Activated naive CD8-positive, alpha-beta T cell (primary cell): ENCODE measurements around the gene PISD.

Source experiments
- H3K27ac Mint-ChIP-seq: one replicate; pipeline ENCODE4 v1.8.0; 2021; ENCODE audit warnings: mixed read lengths
- H3K27me3 Mint-ChIP-seq: one replicate; pipeline ENCODE4 v1.8.0; 2021; ENCODE audit warnings: mixed read lengths
- H3K36me3 Mint-ChIP-seq: one replicate; pipeline ENCODE4 v1.8.0; 2021; ENCODE audit warnings: mixed read lengths
- H3K4me1 Mint-ChIP-seq: one replicate; pipeline ENCODE4 v1.8.0; 2021; ENCODE audit warnings: low read depth, mixed read lengths
- H3K4me3 Mint-ChIP-seq: one replicate; pipeline ENCODE4 v1.8.0; 2021; ENCODE audit warnings: mild to moderate bottlenecking, mixed read lengths
- H3K9me3 Mint-ChIP-seq: one replicate; pipeline ENCODE4 v1.8.0; 2021; ENCODE audit warnings: low read depth, mixed read lengths

Gene PISD

GRCh38 chr22:31623592-31624304 is 38.3 kb downstream of the PISD start:
- Mint-ChIP-seq H3K27me3 (no peaks in the 10 kb centered on the region), H3K9me3 (no peaks in the 10 kb centered on the region), H3K27ac (no peak overlapping the region), H3K4me3 (no peak overlapping the region), H3K36me3 (no peaks in the 10 kb centered on the region), H3K4me1 (peaks cover 36% of the 10 kb centered on the region)

- Mint-ChIP-seq H3K27me3 (no peaks in the 10 kb centered on the region), H3K27ac (no peak overlapping the region), H3K4me1 (peaks cover 29% of the 10 kb centered on the region), H3K9me3 (no peaks in the 10 kb centered on the region), H3K36me3 (no peaks in the 10 kb centered on the region), H3K4me3 (no peak overlapping the region)
Observed at GRCh38 chr22:31622980-31623379, 39.0 kb downstream of the PISD start.

DNA sequence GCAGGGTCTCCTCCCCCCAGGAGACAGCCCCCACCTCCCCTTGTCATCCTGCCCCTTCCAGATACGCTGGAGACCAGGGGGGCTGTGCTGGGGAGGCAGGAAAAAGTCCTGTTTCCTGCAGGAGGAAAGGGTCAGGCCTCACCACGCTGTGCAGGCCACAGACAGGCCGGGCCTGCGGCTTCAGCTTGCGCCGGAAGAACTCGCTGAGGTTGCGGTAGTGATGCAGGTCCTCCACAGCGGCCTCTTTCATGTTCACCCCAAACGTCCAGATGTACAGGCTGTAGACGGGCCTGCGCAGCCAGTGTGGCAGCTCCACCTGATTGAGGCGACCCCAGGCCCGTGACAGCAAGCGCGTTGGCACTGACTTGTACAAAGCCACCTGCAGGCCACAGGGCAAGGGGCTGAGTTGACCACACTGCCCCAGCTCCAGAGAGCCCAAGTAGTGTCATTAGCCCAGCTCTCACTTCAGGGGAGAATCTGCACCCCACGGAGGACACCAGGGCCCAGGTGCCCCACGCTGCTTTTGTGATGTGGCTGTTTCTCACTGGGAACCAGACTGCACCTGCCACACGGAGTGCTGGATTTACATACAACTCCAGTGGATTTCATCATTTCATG is 40.4 kb downstream of the PISD start:
- Mint-ChIP-seq H3K4me1 (peaks cover 18% of the 10 kb centered on the region), H3K27ac (peak overlapping the region; percentile 70), H3K27me3 (no peaks in the 10 kb centered on the region), H3K36me3 (no peaks in the 10 kb centered on the region), H3K9me3 (no peaks in the 10 kb centered on the region), H3K4me3 (no peak overlapping the region)

DNA sequence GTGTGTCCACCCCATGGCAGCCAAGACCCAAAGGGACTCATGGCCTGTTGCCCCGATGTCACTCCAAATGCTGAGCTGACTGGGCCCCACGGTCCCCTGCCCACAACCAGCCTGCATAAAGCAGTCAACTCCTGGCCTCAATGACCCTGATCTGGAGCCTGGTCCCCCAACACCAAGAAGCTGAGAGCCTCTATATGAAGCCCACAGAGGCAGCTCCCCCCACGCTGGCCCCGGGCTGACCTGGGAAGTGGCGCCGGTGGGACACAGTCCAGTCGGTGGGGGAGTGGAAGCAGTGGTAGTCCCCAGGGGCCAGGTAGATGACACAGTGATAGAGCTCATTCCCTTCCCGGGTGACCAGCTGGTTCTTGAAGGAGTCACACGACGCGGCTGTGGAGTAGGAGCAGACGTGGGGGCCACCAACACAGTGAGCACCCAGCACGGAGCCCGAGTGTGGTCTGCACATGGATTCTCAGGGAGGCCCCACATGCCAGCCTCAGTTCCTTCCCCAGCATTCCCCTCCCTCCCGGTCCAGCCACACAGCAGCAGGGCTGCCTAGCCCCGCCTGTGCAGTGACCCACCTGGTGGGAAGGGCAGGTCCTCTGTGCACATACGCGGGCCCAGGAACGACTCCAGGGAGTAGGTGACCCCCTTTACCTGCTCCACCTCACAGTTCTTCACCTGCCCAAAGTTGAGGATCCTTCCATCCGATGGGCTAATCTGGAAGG is 41.1 kb downstream of the PISD start:
- no peaks in the 10 kb centered on the region for H3K36me3 Mint-ChIP-seq
- no peaks in the 10 kb centered on the region for H3K27me3 Mint-ChIP-seq
- H3K9me3 Mint-ChIP-seq = no peaks in the 10 kb centered on the region
- H3K27ac Mint-ChIP-seq = peak overlapping the region; percentile 6
- H3K4me3 Mint-ChIP-seq = no peak overlapping the region
- H3K4me1 Mint-ChIP-seq = peaks cover 18% of the 10 kb centered on the region

DNA sequence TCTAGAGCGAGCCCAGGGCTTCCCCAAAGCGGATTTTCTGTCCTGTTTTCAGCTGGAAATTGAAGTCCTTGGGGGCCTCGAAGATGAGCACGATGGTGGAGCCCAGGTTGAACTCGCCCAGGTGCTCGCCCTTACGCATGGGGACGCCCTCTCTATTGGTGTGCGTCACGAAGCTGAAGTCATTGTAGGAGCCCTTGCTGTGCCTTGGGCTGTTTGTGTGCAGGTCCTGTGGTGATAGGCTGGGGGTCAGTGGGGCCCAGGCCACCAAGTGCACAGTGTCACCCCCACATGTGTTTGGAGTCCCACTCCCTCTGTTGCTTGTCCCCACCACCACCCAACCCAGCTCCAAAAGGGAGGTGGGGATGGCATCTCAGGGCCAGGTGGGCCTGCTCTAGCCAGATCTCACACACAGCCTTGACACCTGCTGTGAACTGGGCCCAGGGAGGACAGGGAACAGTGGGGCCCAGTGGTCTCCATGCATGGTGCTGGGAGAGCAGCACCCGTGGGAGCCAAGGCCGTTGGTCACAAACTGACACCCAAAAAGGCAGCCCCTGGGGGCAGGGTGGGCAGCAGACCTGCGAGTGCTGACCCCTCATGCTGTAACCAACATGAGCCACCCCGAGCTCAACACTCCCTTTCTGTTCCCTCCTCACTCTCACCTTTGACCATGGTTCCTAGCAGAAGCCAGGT is 42.3 kb downstream of the PISD start:
- Mint-ChIP-seq H3K4me1 (peaks cover 23% of the 10 kb centered on the region), H3K27me3 (no peaks in the 10 kb centered on the region), H3K9me3 (no peaks in the 10 kb centered on the region), H3K27ac (no peak overlapping the region), H3K36me3 (no peaks in the 10 kb centered on the region), H3K4me3 (no peak overlapping the region)

DNA sequence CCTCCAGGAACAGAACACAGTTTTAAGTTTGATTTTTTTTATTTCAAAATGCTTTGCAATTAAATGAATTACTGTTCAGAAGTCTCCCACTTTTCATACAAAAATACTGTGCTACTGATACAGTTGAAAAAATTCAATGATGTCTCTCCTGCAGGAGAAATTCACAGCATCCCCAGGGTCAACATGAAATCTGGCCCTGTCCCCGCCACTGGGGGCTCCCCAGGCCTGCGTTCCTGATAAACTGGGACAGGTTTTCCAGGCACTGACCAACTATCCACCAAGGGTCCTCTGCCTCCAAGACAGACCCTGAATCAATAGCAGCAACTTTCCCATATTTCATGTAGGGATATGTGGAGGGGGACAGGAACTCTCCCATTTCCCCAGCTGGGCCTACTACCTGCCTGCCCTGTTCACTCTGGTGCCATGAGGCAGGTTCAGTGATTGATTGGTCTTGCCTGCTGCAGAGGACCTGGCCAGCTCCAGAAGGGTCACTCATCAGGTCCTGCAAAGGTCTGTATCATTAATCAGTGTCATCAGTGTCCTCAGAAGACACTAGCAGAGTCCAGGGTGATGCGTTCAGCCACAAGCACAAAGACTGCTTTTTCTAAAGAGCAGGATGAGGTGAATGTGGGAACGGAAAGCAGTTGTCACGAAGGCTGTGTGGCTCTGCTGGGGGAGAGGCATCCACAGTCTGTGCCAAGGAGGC is 43.4 kb downstream of the PISD start:
- no peaks in the 10 kb centered on the region for H3K36me3 Mint-ChIP-seq

GRCh38 chr22:31618057-31618456 is 44.0 kb downstream of the PISD start:
- Mint-ChIP-seq H3K4me1 (peaks cover 21% of the 10 kb centered on the region), H3K9me3 (no peaks in the 10 kb centered on the region), H3K27me3 (no peaks in the 10 kb centered on the region), H3K27ac (no peak overlapping the region), H3K36me3 (no peaks in the 10 kb centered on the region), H3K4me3 (no peak overlapping the region)

More for the DNA sequence above, 43.4 kb downstream of the PISD start:
- Mint-ChIP-seq H3K4me3 (no peak overlapping the region), H3K9me3 (no peaks in the 10 kb centered on the region), H3K27me3 (no peaks in the 10 kb centered on the region), H3K27ac (peak overlapping the region; percentile 58), H3K4me1 (peaks cover 21% of the 10 kb centered on the region)

DNA sequence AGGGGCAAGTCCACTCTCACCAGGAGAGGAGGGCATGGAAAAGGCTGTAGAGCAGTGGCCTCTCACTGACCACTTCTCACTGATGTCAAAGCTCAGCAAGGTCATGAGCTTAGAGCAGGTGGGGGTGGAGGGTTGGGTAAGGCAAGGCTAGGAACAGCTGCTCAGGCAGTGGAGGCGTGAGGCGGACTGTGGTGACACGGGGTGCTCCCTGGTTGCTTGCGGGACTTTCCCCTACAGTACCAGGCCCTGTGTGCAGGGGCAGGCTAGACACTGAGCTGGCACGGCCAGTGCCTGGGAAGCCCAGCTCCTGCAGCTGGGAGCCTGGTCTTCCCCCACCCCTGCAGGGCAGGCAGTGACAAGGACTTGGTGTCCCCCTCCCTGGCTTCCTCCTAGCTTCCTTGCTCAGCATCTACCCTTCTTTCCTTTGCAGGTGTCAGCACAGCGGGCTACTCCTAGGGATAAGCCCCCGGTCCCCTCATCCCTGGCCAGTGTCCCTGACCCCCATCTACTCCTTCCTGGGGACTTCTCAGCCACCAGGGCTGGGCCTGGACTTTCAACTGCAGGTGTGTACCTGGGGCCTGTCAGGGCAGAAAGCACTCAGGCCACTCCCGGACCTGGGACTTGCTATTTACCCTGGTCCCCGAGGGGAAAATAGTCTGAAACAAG is 45.6 kb downstream of the PISD start:
- Mint-ChIP-seq H3K36me3 (no peaks in the 10 kb centered on the region), H3K27ac (peak overlapping the region; percentile 86), H3K4me3 (no peak overlapping the region)

GRCh38 chr22:31615940-31616314 is 46.1 kb downstream of the PISD start:
- Mint-ChIP-seq H3K27ac (peak overlapping the region; percentile 86), H3K4me3 (no peak overlapping the region), H3K36me3 (no peaks in the 10 kb centered on the region), H3K27me3 (no peaks in the 10 kb centered on the region), H3K9me3 (no peaks in the 10 kb centered on the region), H3K4me1 (peaks cover 17% of the 10 kb centered on the region)

More for the DNA sequence above, 45.6 kb downstream of the PISD start:
- Mint-ChIP-seq H3K4me1 (peaks cover 17% of the 10 kb centered on the region), H3K27me3 (no peaks in the 10 kb centered on the region), H3K9me3 (no peaks in the 10 kb centered on the region)

- peaks cover 17% of the 10 kb centered on the region for H3K4me1 Mint-ChIP-seq
- no peak overlapping the region for H3K4me3 Mint-ChIP-seq
- no peaks in the 10 kb centered on the region for H3K9me3 Mint-ChIP-seq
- H3K27me3 Mint-ChIP-seq = no peaks in the 10 kb centered on the region
- H3K36me3 Mint-ChIP-seq = no peaks in the 10 kb centered on the region
- H3K27ac Mint-ChIP-seq = peak overlapping the region; percentile 86
Observed at GRCh38 chr22:31615491-31615860, 46.5 kb downstream of the PISD start.

GRCh38 chr22:31614781-31615490 is 47.1 kb downstream of the PISD start:
- Mint-ChIP-seq H3K27me3 (no peaks in the 10 kb centered on the region), H3K4me1 (peaks cover 17% of the 10 kb centered on the region), H3K36me3 (no peaks in the 10 kb centered on the region), H3K9me3 (no peaks in the 10 kb centered on the region), H3K4me3 (no peak overlapping the region), H3K27ac (peak overlapping the region; percentile 86)

DNA sequence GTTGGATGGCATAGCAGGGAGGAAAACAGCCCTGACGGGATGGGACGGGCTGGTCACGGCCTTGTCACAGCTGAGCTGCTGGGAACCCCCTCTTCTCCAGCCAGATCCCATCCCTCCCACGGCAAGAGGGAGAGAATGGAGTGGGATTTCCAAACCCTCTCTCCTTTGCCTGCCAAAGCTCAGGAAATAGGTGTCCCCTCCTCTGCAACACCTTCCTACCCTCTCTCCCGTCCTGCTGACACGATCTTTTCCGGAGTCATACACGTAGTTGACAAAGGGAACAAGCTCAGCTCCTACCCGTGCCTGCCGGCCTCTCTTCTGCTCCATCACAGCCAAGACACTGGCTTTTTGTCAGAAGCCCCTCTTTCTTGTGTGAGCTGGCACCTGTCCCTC is 48.1 kb downstream of the PISD start:
- H3K4me1 Mint-ChIP-seq = peaks cover 17% of the 10 kb centered on the region
- no peaks in the 10 kb centered on the region for H3K36me3 Mint-ChIP-seq
- peak overlapping the region; percentile 68 for H3K27ac Mint-ChIP-seq
- H3K9me3 Mint-ChIP-seq = no peaks in the 10 kb centered on the region
- no peak overlapping the region for H3K4me3 Mint-ChIP-seq
- no peaks in the 10 kb centered on the region for H3K27me3 Mint-ChIP-seq

GRCh38 chr22:31613286-31613903 is 48.6 kb downstream of the PISD start:
- H3K4me3 Mint-ChIP-seq = no peak overlapping the region
- no peaks in the 10 kb centered on the region for H3K36me3 Mint-ChIP-seq
- peaks cover 17% of the 10 kb centered on the region for H3K4me1 Mint-ChIP-seq
- H3K27ac Mint-ChIP-seq = peak overlapping the region; percentile 68
- H3K27me3 Mint-ChIP-seq = no peaks in the 10 kb centered on the region
- no peaks in the 10 kb centered on the region for H3K9me3 Mint-ChIP-seq
